ENCODE data around the gene ACVR2B. TPM values are rescaled to one million over a fixed set of nuclear protein-coding genes. Genes with fewer than 3 reads are reported as not detected.

Gene ACVR2B
- polyA plus RNA-seq, 1 donor from 2014 or later, result 33.3 TPM

DNA sequence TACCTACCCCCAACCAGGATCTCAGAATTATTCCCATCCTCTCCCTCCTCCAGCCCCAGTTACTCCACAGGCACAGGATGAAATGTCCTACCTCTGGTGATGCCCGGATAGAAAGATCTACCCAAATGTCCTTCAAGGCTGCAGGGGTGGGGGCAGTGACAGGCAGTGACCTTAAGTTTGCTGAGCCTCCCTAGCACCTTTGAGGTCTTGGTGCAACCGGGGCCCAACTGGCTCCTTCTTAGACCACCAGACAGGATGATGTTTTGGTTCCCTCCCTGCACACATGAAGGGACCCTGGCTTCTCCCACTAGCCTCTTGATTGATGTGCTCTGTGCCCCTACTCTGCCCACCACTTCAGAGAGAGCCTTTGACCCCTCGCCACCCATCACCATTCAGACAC lies 78.8 kb downstream of the ACVR2B start:
- H3K9ac ChIP-seq (ENCODE audit: low read length), result no peak overlapping the region
- no peaks in the 10 kb centered on the region for H3F3A ChIP-seq (ENCODE audit: insufficient read depth, low read length, poor library complexity, severe bottlenecking)
- H3K9me3 ChIP-seq (ENCODE audit: low read length), result peaks cover 5% of the 10 kb centered on the region
- H4K20me1 ChIP-seq (ENCODE audit: insufficient read depth), result no peaks in the 10 kb centered on the region
- H2AFZ ChIP-seq (ENCODE audit: low read depth, low read length), result no peak overlapping the region
- H3K4me2 ChIP-seq (ENCODE audit: low read length), result no peak overlapping the region
- no peaks in the 10 kb centered on the region for H3K9me2 ChIP-seq (ENCODE audit: insufficient read depth, low read length)
- H3K36me3 ChIP-seq (ENCODE audit: insufficient read depth, low read length), result no peaks in the 10 kb centered on the region
- no peak overlapping the region for H3K27ac ChIP-seq (ENCODE audit: low read length)
- no peak overlapping the region for H3K4me3 ChIP-seq (ENCODE audit: low read length)
- TF ChIP-seq POLR2AphosphoS5 (IDR thresholded peaks at IDR 0.05), result no peak
- no peak for TF ChIP-seq MXI1 (conservative IDR thresholded peaks at IDR 0.05; ENCODE audit: poor library complexity, severe bottlenecking)
- TF ChIP-seq EP300 (conservative IDR thresholded peaks at IDR 0.05; ENCODE audit: poor library complexity, severe bottlenecking), result no peak
- TF ChIP-seq RAD21 (conservative IDR thresholded peaks at IDR 0.05), result no peak
- TF ChIP-seq TAF1 (IDR thresholded peaks at IDR 0.05; ENCODE audit: low read depth), result no peak
- TF ChIP-seq, protein P1, sequence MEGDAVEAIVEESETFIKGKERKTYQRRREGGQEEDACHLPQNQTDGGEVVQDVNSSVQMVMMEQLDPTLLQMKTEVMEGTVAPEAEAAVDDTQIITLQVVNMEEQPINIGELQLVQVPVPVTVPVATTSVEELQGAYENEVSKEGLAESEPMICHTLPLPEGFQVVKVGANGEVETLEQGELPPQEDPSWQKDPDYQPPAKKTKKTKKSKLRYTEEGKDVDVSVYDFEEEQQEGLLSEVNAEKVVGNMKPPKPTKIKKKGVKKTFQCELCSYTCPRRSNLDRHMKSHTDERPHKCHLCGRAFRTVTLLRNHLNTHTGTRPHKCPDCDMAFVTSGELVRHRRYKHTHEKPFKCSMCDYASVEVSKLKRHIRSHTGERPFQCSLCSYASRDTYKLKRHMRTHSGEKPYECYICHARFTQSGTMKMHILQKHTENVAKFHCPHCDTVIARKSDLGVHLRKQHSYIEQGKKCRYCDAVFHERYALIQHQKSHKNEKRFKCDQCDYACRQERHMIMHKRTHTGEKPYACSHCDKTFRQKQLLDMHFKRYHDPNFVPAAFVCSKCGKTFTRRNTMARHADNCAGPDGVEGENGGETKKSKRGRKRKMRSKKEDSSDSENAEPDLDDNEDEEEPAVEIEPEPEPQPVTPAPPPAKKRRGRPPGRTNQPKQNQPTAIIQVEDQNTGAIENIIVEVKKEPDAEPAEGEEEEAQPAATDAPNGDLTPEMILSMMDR (IDR thresholded peaks at IDR 0.05; ENCODE audit: poor library complexity, severe bottlenecking), result no peak
- TF ChIP-seq SMC3 (conservative IDR thresholded peaks at IDR 0.05; ENCODE audit: poor library complexity), result no peak
- H3K27me3 ChIP-seq (ENCODE audit: insufficient read depth, low read depth, low read length), result no peaks in the 10 kb centered on the region
- no peaks in the 10 kb centered on the region for H3K79me2 ChIP-seq (replicated peaks; ENCODE audit: insufficient read depth, low read length)

DNA sequence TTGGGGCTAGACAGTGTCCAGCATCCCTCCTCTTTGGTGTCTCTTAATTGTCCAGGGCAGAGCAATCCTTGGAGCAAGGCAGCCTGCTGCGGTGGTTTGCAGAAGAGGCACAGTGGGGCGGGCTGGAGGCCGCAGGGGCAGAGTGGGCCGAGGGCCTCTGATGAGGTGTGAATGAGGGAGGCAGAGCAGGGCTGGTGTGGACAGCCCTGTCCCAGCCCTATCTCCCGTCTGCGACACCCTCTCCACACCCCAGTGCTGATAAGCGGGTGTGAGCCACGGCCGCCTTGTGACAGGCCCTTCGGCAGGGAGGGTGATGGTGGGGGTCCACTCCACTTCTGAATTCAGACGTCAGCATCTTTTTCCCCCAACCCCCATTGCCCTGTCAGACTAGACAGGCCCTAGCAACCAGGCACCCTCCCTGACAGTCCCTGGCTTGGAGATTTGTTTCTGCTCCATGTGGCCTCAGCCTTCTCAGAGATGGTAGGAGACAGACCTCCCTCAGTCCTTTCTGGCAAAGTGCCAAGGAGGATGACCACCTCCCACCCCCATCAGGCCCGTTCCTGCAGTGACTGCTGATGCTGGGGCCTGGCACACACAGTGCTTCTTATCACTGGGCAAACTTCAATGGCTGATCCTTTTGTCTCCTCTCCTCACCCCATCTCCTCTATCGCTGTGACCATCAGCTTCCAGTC lies 79.7 kb downstream of the ACVR2B start:
- Histone ChIP-seq H4K20me1 (ENCODE audit: insufficient read depth) (no peaks in the 10 kb centered on the region), H3K36me3 (ENCODE audit: insufficient read depth, low read length) (no peaks in the 10 kb centered on the region)

DNA sequence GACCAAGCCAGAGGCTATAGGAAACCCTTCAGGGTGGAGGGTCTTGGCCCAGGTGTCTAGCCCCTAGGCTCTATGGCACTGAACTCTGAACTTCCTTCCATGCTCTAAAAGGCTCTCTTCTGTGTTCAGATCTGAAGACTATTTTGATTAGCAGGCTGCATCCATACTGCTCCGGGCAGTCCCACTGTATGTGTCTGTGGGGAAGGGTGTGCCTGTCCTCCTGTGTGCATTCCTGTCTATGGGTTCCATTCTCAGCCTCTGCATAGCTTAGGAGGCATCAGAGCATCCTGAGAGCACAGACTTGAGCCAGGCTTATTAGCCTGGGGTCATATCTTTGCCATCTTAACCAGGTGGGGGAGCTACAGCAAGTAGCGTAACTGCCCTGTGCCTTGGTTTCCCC lies 80.5 kb downstream of the ACVR2B start:
- H3K27ac ChIP-seq (ENCODE audit: low read length), result no peak overlapping the region
- no peaks in the 10 kb centered on the region for H3K27me3 ChIP-seq (ENCODE audit: insufficient read depth, low read depth, low read length)
- no peaks in the 10 kb centered on the region for H3K9me2 ChIP-seq (ENCODE audit: insufficient read depth, low read length)
- H3K79me2 ChIP-seq (replicated peaks; ENCODE audit: insufficient read depth, low read length), result no peaks in the 10 kb centered on the region
- H4K20me1 ChIP-seq (ENCODE audit: insufficient read depth), result no peaks in the 10 kb centered on the region
- H2AFZ ChIP-seq (ENCODE audit: low read depth, low read length), result no peak overlapping the region
- TF ChIP-seq POLR2AphosphoS5 (IDR thresholded peaks at IDR 0.05), result no peak
- TF ChIP-seq, protein P2, sequence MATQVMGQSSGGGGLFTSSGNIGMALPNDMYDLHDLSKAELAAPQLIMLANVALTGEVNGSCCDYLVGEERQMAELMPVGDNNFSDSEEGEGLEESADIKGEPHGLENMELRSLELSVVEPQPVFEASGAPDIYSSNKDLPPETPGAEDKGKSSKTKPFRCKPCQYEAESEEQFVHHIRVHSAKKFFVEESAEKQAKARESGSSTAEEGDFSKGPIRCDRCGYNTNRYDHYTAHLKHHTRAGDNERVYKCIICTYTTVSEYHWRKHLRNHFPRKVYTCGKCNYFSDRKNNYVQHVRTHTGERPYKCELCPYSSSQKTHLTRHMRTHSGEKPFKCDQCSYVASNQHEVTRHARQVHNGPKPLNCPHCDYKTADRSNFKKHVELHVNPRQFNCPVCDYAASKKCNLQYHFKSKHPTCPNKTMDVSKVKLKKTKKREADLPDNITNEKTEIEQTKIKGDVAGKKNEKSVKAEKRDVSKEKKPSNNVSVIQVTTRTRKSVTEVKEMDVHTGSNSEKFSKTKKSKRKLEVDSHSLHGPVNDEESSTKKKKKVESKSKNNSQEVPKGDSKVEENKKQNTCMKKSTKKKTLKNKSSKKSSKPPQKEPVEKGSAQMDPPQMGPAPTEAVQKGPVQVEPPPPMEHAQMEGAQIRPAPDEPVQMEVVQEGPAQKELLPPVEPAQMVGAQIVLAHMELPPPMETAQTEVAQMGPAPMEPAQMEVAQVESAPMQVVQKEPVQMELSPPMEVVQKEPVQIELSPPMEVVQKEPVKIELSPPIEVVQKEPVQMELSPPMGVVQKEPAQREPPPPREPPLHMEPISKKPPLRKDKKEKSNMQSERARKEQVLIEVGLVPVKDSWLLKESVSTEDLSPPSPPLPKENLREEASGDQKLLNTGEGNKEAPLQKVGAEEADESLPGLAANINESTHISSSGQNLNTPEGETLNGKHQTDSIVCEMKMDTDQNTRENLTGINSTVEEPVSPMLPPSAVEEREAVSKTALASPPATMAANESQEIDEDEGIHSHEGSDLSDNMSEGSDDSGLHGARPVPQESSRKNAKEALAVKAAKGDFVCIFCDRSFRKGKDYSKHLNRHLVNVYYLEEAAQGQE (IDR thresholded peaks at IDR 0.05; ENCODE audit: borderline replicate concordance), result no peak
- no peak for TF ChIP-seq RAD21 (conservative IDR thresholded peaks at IDR 0.05)
- TF ChIP-seq TAF1 (IDR thresholded peaks at IDR 0.05; ENCODE audit: low read depth), result no peak
- TF ChIP-seq, protein P1 (IDR thresholded peaks at IDR 0.05; ENCODE audit: poor library complexity, severe bottlenecking), result no peak
- TF ChIP-seq SMC3 (conservative IDR thresholded peaks at IDR 0.05; ENCODE audit: poor library complexity), result no peak
- TF ChIP-seq MXI1 (conservative IDR thresholded peaks at IDR 0.05; ENCODE audit: poor library complexity, severe bottlenecking), result no peak
- no peak for TF ChIP-seq EP300 (conservative IDR thresholded peaks at IDR 0.05; ENCODE audit: poor library complexity, severe bottlenecking)
- no peak for TF ChIP-seq EZH2 (IDR thresholded peaks at IDR 0.05; ENCODE audit: borderline replicate concordance, insufficient read depth, low read length, poor library complexity, severe bottlenecking)
- H3K4me3 ChIP-seq (ENCODE audit: low read length), result no peak overlapping the region
- H3F3A ChIP-seq (ENCODE audit: insufficient read depth, low read length, poor library complexity, severe bottlenecking), result no peaks in the 10 kb centered on the region
- H3K4me2 ChIP-seq (ENCODE audit: low read length), result no peak overlapping the region
- H3K36me3 ChIP-seq (ENCODE audit: insufficient read depth, low read length), result no peaks in the 10 kb centered on the region
- no peak overlapping the region for H3K9ac ChIP-seq (ENCODE audit: low read length)
- H3K9me3 ChIP-seq (ENCODE audit: low read length), result peaks cover 5% of the 10 kb centered on the region

More for the DNA sequence above, 79.7 kb downstream of the ACVR2B start:
- Histone ChIP-seq H2AFZ (ENCODE audit: low read depth, low read length) (no peak overlapping the region), H3K4me3 (ENCODE audit: low read length) (no peak overlapping the region), H3K9me3 (ENCODE audit: low read length) (peaks cover 5% of the 10 kb centered on the region), H3K9me2 (ENCODE audit: insufficient read depth, low read length) (no peaks in the 10 kb centered on the region), H3K27ac (ENCODE audit: low read length) (no peak overlapping the region), H3K4me2 (ENCODE audit: low read length) (no peak overlapping the region), H3K79me2 (replicated peaks; ENCODE audit: insufficient read depth, low read length) (no peaks in the 10 kb centered on the region), H3K27me3 (ENCODE audit: insufficient read depth, low read depth, low read length) (no peaks in the 10 kb centered on the region), H3K9ac (ENCODE audit: low read length) (no peak overlapping the region), H3F3A (ENCODE audit: insufficient read depth, low read length, poor library complexity, severe bottlenecking) (no peaks in the 10 kb centered on the region)
- TF ChIP-seq TAF1 (IDR thresholded peaks at IDR 0.05; ENCODE audit: low read depth), result no peak
- TF ChIP-seq POLR2AphosphoS5 (IDR thresholded peaks at IDR 0.05), result no peak
- no peak for TF ChIP-seq EZH2 (IDR thresholded peaks at IDR 0.05; ENCODE audit: borderline replicate concordance, insufficient read depth, low read length, poor library complexity, severe bottlenecking)
- no peak for TF ChIP-seq EP300 (conservative IDR thresholded peaks at IDR 0.05; ENCODE audit: poor library complexity, severe bottlenecking)
- no peak for TF ChIP-seq SMC3 (conservative IDR thresholded peaks at IDR 0.05; ENCODE audit: poor library complexity)
- TF ChIP-seq RAD21 (conservative IDR thresholded peaks at IDR 0.05), result no peak
